Measurements from ENCODE around the gene CEMIP2. TPM values are rescaled to one million over a fixed set of nuclear protein-coding genes. Genes with fewer than 3 reads are reported as not detected.

CEMIP2 gene
- total RNA-seq, 1 donor from 2014 or later: 44.2 TPM

GRCh38 chr9:71770170-71770569 lies 1.9 kb upstream of the CEMIP2 start:
- intact Hi-C loops (cut with micrococcal nuclease): no loop called here

GRCh38 chr9:71769175-71770161 lies 1.2 kb upstream of the CEMIP2 start:
- intact Hi-C loops (cut with micrococcal nuclease): loop anchor here (1.0 to 10.0 kb wide), 13 partner anchors 14 to 1357 kb away; partner anchors contain the start of genes ABHD17B, C9orf85, KLF9 and ZFAND5

GRCh38 chr9:71767776-71768321 lies 464 bp downstream of the CEMIP2 start:
- intact Hi-C loops (cut with micrococcal nuclease): loop anchor here (2.0 to 10.0 kb wide), 8 partner anchors 46 to 1356 kb away; partner anchors contain the start of genes KLF9 and ZFAND5

- intact Hi-C loops (cut with micrococcal nuclease): loop anchor here (5.0 to 10.0 kb wide), 5 partner anchors 45 to 1355 kb away; partner anchors contain the start of gene KLF9
These were observed 1.0 kb downstream of the CEMIP2 start for GRCh38 chr9:71767163-71767775.

GRCh38 chr9:71766663-71767062 lies 1.6 kb downstream of the CEMIP2 start:
- intact Hi-C loops (cut with micrococcal nuclease): loop anchor here (5.0 to 10.0 kb wide), 5 partner anchors 44 to 1354 kb away; partner anchors contain the start of gene KLF9

- intact Hi-C loops (cut with micrococcal nuclease): loop anchor here (5.0 to 10.0 kb wide), 5 partner anchors 43 to 1353 kb away; partner anchors contain the start of gene KLF9
These were observed 2.6 kb downstream of the CEMIP2 start for GRCh38 chr9:71765693-71766092.

- intact Hi-C loops (cut with micrococcal nuclease): loop anchor here (5.0 to 10.0 kb wide), 5 partner anchors 43 to 1353 kb away; partner anchors contain the start of gene KLF9
These were observed 3.4 kb downstream of the CEMIP2 start for GRCh38 chr9:71764891-71765290.

GRCh38 chr9:71764463-71764862 lies 3.9 kb downstream of the CEMIP2 start:
- intact Hi-C loops (cut with micrococcal nuclease): loop anchor here (10.0 kb wide), 1 partner anchor 480 kb away; no protein-coding TSS in a partner anchor

DNA sequence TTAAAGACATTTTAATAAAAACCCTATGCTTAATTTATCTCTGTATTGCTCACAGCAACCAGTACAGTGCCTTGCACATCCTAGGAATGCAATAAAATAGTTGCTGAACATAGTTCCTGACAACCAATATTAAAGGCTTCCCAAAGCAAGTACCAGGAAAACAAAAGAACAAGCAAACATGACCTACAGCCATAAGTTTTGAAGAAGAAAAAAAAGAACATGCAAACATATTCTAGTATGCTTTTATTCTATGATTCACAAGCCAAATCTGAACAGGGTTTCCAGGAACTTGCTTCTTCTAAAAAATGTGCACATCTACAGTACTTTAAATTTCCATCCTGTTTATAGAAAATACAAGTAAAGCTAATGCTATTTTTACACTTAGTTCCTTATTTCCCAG lies 4.5 kb downstream of the CEMIP2 start:
- intact Hi-C loops (cut with micrococcal nuclease): loop anchor here (10.0 kb wide), 1 partner anchor 479 kb away; no protein-coding TSS in a partner anchor

DNA sequence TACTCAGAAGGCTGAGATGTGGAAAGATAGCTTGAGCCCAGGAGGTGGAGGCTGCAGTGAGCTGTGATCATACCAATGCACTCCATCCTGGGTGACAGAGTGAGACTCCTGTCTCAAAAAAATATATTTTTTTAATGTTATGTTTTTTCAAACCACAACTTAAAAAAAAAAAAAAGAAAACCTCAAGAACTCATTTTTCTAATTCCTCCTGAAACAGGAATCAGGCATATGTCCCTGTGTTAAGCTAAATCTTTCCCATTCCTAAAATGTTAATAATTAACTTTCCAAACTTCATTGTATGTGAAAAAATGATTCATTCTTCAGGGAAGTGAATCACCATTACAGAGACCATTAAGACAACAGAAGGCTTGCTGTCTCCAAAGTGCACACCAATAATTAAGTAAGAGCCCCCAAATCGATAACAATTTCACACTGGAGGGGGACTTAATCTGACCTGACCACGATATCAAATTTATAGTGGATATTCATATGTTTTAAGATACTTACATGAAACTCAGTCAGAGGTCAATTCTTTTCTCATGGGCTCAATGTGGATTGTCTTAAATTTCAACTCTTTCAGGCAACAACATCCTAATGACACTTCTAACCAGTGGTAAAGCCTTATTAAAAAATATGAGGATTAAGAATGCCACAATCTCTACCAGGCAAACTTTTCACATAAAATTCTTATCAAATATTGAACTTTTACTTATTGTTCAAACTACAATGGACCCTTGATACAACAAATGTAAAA lies 5.2 kb downstream of the CEMIP2 start:
- intact Hi-C loops (cut with micrococcal nuclease): loop anchor here (10.0 kb wide), 1 partner anchor 478 kb away; no protein-coding TSS in a partner anchor

DNA sequence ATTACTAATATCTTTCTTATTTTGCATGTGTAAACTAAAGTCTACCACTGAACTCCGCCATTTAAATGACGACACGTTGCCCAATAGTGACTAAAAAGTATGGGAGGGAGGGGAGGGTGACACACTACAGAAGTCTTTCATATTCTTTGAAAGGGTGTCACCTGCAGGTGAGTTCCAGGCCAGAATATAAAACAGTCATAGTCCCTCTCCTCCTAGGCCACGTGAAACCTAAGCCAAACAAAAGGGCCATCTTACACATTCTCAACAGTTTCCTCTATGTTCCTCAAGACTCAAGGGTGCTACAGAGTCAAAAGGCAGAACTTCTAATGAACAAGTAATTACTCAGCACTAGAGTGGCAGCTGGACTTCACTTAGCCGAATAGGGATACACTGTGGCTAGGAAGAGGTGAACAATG lies 6.4 kb downstream of the CEMIP2 start:
- intact Hi-C loops (cut with micrococcal nuclease): loop anchor here (10.0 kb wide), 1 partner anchor 477 kb away; no protein-coding TSS in a partner anchor

GRCh38 chr9:71760901-71761300 lies 7.4 kb downstream of the CEMIP2 start:
- intact Hi-C loops (cut with micrococcal nuclease): loop anchor here (10.0 kb wide), 1 partner anchor 476 kb away; no protein-coding TSS in a partner anchor

DNA sequence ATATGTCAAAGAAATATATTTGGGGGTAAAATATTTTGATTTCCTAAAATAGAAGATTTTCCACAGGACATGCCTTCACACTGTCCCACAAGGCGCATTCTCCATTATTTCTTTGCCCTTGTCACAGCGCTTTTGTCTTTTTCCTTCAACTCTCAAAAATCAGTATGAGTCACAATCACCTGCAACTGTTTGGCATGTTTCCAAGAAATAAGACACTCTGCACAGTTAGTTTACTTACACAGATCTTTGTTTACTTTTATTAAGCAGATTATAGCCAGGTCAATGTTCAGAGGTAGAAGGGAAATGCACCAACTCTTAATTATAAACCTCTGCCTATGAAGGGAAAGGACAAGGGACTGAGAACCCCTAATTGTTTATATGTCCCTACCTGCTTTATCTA lies 9.5 kb downstream of the CEMIP2 start:
- intact Hi-C loops (cut with micrococcal nuclease): no loop called here

GRCh38 chr9:71758277-71758676 lies 10.0 kb downstream of the CEMIP2 start:
- intact Hi-C loops (cut with micrococcal nuclease): no loop called here

DNA sequence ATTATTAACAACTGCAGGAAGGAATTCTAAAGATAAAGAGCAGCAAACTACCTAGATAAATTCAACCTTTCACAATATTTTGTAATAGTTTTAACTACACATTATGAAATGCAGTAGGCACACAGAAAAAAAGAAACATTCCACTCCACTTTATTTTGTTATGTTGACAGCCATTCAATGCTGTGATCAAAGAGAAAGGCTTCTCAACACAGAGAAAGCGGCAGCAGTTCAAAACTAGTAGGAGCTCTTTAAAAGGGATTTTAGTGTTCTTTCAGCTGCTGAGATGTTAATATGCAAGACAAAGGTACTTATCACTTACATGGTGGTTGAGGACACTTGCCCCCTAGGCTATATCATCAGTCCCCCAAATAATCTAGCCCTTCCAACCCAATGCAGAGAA lies 11.6 kb downstream of the CEMIP2 start:
- intact Hi-C loops (cut with micrococcal nuclease): no loop called here

DNA sequence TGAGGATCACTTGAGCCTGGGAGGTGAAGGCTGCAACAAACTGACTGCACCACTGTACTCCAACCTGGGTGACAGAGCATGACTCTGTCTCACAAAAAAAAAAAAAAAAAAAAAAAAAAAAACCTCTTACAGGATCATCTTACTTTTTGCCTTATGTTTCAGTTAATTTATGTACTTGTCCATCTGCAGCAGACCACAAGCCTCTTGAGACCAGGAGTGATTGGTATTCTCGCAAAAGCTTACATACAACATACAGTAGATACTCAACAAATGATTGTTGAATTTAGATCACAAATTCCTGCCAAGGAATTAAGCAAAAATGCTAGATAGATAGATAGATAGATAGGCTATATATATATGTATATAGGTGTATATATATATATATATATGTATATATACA lies 12.4 kb downstream of the CEMIP2 start:
- intact Hi-C loops (cut with micrococcal nuclease): no loop called here

GRCh38 chr9:71755230-71755629 lies 13.1 kb downstream of the CEMIP2 start:
- intact Hi-C loops (cut with micrococcal nuclease): no loop called here

- intact Hi-C loops (cut with micrococcal nuclease): no loop called here
These were observed 14.2 kb downstream of the CEMIP2 start for GRCh38 chr9:71754151-71754550.

- intact Hi-C loops (cut with micrococcal nuclease): no loop called here
These were observed 15.4 kb downstream of the CEMIP2 start for GRCh38 chr9:71752928-71753327.

DNA sequence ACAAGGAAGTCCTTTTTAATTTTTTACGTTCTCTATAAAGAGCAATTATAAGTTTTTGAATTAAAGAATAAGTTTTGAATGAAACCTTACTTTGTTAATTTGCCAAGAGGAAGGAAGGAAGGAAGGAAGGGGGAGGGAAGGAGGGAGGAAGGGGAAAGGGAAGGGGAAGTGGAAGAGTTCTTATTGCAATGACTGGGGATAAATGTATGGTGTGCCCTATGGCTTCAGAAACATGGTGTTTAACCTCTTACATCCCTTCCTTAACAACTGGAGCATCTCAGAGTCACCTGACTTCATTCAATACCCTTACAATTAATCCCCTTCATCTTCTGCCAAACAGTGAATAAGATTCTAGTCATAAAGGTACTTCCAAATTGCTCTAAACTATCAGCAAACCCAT lies 16.0 kb downstream of the CEMIP2 start:
- intact Hi-C loops (cut with micrococcal nuclease): no loop called here

Measured in T-helper 2 cell treated with Interferon-gamma antibody and Interleukin-4, amounts not matched to agents 100 ng/mL and 5 ng/mL, for 36 hours (primary cell).